Measurements from ENCODE around the gene MEIS2.

- TF ChIP-seq BHLHE40 (IDR thresholded peaks at IDR 0.05; ENCODE audit: borderline replicate concordance) (no peak), FOXK2 (IDR thresholded peaks at IDR 0.05) (no peak), SP1 (IDR thresholded peaks at IDR 0.05) (no peak), PKNOX1 (IDR thresholded peaks at IDR 0.05) (no peak)
Observed at GRCh38 chr15:36908991-36909390, 191.4 kb downstream of the MEIS2 start.

Measured in HEK293T (cell line).